DMS79 (cell line): ENCODE results near the gene CSGALNACT2.
"Not testable (repeated sequence)": the region's sequence is repeated elsewhere in the genome, so short reads cannot be mapped to it uniquely, and the experiment has no call there.

Source experiments
- DNase-seq: peaks from one replicate; lab custom pipeline; 2025; lab: John Stamatoyannopoulos, UW

The CSGALNACT2 gene

GRCh38 chr10:43217563-43218205, 79.4 kb downstream of the CSGALNACT2 start:
- no peak for DNase-seq

GRCh38 chr10:43218206-43218950, 80.1 kb downstream of the CSGALNACT2 start:
- no peak for DNase-seq

DNA sequence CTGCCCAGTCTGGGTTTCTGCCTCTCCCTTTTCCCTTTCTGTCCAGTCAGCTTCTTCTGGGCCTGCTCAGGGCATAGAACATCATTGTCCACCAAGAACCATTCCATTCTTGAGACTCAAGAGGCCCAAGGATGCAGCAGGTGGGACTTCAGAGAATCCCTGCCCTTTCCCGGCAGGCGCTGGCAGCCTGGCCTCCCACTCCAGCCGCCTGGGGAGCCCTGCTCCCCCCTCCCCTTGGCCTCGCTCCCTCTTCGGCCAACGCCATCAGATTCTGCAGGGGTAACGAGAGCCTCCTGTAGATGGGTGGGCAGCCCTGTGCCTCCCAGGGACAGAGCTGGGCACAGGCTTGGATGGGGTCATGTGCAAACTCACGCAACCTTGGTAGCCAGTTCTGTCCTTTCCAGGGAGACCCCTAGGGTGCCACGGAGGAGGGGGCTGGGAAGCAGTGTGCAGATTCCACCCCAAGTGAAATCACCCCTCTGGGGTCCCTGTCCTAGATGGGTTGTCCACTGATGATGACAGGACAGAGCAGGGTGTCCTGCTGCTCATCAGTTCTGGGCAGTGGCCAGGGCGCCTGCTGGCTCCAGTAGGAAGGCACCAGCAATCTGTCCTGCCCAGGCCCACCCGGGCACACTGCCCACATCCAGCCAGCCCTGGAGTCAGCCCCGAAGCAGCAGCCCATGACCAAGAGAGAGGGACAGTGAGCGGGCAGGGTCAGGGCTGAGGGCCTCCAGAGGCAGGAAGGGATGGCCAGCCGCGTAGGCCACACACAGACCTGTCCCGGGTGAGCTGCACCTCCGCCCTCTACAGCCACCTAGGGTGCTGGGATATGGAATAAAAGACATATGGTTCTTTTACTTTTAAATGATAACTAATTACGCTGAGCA, 80.9 kb downstream of the CSGALNACT2 start:
- no peak for DNase-seq

GRCh38 chr10:43219848-43220247, 81.6 kb downstream of the CSGALNACT2 start:
- DNase-seq = no peak

GRCh38 chr10:43220251-43220650, 82.0 kb downstream of the CSGALNACT2 start:
- not testable (repeated sequence) for DNase-seq

DNA sequence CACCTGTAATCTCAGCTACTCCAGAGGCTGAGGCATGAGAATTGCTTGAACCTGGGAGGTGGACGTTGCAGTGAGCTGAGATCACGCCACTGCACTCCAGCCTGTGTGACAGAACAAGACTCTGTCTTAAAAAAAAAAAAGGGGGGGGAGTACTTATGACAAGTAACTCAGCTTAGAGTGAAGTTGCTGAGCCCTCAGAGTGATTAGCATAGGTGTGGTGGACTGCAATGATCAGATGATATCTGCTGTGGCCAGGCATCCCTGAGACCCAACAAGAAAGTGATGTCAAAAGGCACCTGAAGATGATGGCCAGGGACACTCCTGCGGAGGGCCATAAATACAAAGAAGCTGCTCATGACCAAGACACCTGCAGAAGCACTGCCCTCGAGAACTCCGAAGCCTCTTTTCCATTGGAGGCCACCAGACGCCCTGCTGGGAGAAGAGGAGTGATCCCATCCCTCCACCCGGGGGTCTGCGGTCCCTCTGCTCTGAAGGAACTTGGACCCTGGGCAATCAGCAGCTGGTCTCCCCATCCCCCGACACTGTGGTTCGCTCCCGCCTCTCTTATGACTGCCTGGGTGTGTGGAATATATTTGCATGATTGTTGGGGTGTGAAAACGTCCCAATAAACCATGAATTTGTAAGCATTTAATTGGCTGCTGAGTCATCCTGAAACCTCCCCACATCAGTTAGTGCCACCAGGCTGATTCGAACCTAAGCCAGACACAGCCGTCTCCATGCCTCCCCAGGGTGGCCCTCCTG, 82.6 kb downstream of the CSGALNACT2 start:
- DNase-seq = no peak

DNA sequence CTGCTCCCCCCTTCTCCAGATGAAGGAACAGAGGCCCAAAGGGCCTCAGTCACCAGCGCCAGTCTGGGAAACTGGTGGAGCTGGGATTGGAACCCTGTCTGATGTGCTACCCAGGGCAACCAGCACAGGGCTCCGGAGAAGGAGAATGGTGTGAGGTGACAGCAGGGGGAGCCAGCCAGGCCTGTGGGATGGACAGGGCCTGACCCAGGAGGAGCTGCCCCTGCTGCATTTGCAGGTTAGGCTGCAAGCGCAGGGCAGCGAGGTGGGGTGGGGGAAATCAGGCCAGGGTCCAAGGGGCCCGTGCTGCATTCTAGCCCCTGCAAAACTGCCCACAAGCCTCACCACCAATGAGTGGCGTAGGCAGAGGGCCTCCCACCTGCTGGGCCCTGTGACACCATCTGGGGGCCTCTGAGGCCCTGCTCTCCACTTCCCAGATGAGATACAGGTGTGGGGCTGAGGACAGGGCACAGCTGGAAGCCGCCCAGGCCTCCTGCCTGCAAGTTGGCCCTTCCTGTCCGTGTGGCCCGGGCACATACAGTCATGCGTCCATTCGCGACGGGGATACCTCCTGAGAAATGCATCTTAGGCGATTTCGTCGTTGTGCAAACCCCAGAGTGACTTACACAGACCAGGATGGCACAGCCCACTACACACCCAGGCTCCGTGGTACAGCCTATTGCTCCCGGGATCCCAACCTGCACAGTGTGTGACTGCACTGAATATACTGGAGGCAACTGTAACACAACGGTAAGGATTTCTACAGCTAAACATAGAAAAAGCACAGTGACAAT, 83.4 kb downstream of the CSGALNACT2 start:
- DNase-seq = no peak

DNA sequence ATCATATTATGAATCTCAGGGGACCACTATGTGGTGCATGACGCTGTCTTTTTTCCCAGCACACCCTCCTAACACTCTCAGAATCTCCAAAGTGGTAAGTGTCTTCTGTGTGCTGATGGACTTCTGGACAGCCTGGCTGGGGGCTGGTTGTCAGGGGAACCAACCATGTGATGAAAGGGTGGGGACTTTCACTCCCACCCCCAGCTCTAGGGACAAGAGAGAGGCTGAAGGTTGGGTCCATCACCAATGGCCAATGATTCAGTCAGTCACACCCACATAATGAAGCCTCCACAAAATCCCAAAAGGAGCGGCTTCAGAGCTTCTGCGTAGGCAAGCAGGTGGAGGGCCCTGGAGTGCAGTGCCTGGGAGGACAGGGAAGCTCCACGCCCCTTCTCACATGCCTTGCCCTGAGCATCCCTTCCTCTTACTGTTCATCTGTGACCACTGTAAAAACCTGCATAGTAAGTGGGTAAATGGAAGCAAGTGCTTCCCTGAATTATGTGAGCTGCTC, 84.0 kb downstream of the CSGALNACT2 start:
- peak; percentile 72 for DNase-seq

DNA sequence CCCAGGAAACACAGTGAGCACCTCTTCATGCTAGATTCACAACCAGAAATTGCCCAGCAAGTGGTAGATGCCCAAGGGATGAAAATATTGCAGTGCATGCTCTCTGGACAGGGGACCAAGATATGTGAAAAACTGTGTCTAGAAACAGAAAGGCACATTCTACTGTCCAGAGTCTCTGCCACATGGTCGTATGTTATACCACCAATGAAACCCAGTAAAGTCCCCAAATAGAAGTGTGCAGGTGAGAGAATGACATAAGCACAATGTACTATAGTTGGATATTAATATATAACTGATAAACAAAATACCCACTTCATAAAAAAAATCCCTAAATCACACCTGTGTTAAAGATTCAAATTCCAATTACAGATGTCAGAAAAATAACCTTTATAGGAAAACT, 84.8 kb downstream of the CSGALNACT2 start:
- no peak for DNase-seq

- DNase-seq = no peak
These were observed 86.1 kb downstream of the CSGALNACT2 start for GRCh38 chr10:43224321-43224720.

- no peak for DNase-seq
These were observed 87.0 kb downstream of the CSGALNACT2 start for GRCh38 chr10:43225004-43225786.

DNA sequence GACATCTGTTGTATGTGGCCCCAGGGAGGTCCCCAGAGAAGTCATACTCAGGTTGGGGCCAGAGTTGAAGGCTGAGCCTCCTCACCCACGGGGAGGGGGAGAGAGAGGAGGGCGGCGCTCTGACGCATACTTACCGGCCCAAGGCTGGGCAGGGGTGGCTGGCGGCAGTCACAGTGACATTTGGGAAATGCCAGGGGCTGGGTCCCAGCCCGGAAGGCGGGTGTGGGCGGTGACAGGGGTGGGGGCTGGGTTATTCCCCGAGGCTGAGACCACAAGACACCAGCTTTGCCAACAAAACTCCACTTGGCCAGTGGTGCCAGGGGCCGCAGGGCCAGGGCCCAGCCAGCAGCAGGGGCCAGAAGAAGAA, 87.5 kb downstream of the CSGALNACT2 start:
- DNase-seq = no peak

DNA sequence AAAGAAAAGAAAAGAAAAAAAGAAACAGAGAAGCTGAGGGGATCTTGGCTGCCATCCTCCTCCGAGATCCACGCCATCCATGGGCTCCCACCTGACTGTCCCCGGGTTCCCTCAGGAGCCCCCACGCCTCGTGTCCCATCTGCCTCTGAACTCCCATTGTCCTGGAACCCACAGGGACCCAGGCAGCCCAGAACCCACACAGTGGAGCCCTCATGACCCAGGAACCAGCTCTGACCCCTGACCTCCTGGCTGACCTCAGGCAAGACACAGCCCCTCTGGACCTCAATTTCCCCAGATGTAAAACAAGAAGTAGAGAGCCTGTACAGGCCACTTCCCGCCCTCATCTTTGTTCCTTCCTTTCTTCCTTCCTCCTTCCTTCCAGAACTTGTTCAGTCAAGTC, 88.2 kb downstream of the CSGALNACT2 start:
- no peak for DNase-seq

GRCh38 chr10:43226851-43227845, 88.9 kb downstream of the CSGALNACT2 start:
- DNase-seq = no peak

- no peak for DNase-seq
These were observed 89.9 kb downstream of the CSGALNACT2 start for GRCh38 chr10:43227911-43228782.

DNA sequence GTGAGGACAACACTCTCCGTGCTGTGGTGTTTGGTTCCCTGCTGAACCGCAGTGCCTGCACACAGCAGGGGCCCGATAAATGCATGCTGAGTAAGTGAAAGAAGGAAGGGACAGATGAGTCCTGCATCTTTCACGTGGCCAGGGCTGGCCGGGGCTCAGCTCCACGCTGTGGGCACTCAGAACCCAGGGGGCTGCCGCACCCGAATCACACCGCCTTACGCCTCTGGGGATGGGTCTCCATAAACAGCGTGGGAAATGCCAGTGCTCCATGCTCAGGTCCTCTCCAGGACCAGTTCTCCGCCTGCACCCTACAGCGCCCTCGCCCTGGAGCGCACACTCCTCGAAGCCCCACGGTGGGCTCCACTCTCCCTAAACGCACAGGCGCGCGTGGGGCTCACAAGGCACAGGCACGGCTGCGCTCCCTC, 90.5 kb downstream of the CSGALNACT2 start:
- no peak for DNase-seq

DNA sequence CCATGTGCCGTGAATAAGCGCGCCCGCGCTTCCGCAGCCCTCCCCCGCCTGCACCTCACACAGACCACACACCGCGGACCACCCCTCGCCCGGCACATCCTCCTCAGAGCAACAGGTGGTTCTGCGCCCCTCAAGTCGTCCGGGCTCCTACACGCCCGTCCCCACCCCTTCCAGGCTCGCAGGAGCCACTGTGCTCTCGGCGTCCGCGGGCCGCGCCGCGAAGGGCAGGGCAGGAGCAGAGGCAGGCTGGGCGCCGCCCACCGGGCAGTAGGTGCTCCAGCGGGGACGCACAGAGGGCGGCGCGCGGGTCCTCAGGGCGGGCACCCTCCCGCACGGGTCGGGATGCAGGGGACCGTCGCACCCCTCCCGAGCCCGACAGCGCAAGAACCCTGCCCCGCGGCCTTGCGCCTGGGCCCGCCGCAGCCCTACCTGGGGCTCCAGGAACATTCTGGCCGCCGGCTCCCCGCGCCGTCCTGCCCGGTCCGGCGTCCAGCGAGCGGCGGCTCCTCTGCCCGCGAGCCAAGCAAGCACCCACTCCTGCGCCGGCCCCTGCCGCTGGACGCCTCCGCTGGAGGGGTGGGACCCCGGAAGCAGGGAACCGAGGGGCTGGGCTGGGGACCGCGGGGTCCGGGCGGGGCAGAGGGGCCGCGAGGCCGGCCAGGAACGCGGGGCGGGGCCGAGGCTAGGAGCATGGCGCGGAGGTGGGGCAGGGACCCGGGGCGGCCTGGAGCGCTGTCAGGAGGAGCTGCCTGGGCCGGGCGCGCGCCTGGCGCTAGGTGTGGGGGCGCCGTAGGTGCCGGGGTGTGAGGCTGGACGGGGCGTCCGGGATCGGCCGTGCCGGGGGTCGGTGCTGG, 91.2 kb downstream of the CSGALNACT2 start:
- DNase-seq = no peak
